HG02623 (cell line): ENCODE data around the gene KRTAP9-6.
"Not testable (repeated sequence)": the region's sequence is repeated elsewhere in the genome, so short reads cannot be mapped to it uniquely, and the experiment has no call there.

Source experiments
- ATAC-seq: cut with Tn5 transposase; IDR thresholded peaks from one replicate; pipeline ENCODE4 v1.9.1; 2021; ENCODE audit warnings: moderate library complexity; ENCODE audit not compliant: unreplicated experiment

Gene KRTAP9-6

GRCh38 chr17:41271323-41271722 is 6.1 kb downstream of the KRTAP9-6 start:
- not testable (repeated sequence) for ATAC-seq

DNA sequence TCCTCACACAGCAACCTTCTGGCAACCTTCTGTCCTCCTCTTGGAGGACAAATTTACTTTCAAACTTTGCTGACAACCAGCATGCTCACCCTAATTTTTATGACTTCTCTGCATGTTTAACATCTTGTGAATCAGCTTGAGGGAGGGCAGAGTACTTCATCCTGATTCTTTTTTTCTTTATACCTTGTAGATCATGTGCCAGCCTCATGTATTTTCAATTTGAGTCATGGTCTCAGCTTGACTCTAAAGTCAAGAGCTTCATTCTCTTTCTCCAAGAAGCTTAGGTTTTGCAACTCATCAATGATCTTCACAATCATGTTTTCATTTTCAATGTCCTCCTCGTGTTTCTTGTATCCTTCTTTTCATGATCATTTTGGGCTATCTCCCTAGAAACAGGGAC is 6.7 kb downstream of the KRTAP9-6 start:
- ATAC-seq = no peak

DNA sequence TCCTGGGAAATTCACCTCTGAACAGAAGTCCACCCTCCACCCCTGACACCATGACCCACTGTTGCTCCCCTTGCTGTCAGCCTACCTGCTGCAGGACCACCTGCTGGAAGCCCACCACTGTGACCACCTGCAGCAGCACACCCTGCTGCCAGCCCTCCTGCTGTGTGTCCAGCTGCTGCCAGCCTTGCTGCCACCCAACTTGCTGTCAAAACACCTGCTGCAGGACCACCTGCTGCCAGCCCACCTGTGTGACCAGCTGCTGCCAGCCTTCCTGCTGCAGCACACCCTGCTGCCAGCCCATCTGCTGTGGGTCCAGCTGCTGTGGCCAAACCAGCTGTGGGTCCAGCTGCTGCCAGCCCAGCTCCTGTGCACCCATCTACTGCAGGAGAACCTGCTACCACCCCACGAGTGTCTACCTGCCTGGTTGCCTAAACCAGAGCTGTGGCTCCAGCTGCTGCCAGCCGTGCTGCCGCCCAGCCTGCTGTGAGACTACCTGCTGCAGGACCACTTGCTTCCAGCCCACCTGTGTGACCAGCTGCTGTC is 10.5 kb downstream of the KRTAP9-6 start, which contains the start of gene KRTAP9-7:
Gene KRTAP9-7 (plus strand): TSS at position 51 of the 543 bp plus-strand sequence. CDS start 0 bp downstream, at position 51.
- not testable (repeated sequence) for ATAC-seq

DNA sequence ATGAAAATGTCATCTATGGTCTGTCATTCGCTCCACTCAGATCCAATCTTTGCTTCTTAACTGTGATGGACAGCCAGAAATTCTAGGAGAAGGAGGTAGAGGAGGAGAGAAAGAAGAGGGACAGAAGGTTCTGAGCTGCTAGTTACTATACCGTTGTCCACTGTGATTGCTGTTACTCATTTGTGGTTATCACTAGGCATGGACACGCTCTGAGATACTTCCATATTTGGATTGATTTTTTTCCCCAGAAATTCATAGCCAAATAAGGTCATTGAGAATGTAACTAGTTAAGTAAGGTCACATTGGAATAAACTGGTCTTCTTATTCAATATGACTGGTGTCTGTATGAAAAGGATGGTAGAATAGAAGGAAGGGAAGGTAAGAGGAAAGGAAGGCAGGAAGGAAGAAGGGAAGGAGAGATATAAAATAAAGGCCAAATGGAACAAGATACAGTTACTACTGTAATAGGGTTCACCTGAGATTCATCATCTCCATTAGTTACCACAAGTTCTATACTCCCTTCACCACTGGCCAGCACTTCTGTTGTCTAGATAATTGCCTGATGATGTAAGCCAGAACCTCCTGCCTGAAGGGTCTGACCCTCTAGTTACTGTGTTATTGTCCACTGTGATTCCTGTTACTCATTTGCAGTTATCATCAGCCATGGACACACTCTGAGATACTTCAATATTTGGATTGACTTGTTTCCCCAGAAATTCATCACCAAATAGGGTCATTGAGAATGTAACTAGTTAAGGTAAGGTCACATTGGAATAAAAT is 13.2 kb downstream of the KRTAP9-6 start:
- no peak for ATAC-seq

- no peak for ATAC-seq
These were observed 18.9 kb downstream of the KRTAP9-6 start for GRCh38 chr17:41284043-41284442.

- no peak for ATAC-seq
These were observed 19.4 kb downstream of the KRTAP9-6 start for GRCh38 chr17:41284546-41284945.

GRCh38 chr17:41287050-41287449 is 21.9 kb downstream of the KRTAP9-6 start:
- ATAC-seq = no peak

GRCh38 chr17:41294016-41294415 is 28.8 kb downstream of the KRTAP9-6 start:
- no peak for ATAC-seq

DNA sequence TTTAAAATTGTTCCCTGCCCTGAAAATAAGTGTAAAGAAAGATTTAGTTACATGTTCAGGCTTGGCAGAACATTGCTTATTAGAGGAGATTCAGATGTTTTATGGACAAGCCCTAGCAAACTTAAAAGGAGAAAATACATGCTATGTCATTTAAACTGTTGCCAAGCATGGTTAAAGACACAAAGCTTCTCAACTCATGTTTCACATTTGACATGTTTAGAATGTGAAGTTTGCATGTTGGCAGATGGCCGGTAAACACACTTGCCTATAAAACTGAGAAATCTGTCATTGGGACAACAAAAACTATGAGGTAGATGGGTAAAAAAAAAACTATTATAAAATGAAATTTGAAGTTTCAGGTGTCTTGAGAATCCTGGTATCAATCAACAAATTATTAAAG is 31.7 kb downstream of the KRTAP9-6 start:
- no peak for ATAC-seq

DNA sequence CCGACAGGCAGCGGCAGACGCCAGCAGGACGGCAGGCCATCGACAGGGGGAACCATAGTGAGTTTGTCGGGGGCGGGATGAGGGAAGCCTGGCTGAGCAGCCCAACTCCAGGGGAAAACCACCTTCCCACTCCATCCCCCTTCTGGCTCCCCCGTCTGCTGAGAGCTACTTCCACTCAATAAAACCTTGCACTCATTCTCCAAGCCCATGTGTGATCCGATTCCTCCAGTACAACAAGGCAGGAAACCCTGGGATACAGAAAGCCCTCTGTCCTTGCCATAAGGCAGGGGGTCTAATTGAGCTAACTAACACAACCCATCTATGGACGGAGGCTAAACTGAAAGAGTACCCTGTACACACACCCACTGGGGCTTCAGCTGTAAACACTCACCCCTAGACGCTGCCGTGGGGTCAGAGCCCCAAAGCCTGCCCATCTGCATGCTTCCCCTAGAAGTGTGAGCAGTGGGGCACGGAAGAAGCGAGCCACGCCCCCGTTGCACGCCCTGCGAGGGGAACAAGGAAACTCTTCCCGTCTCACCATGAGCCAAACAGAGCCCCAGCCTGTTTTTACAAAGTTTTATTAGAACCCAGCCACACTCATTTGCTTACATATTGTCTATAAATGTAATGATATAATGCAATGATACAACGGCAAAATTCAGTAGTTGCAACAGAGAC is 33.4 kb downstream of the KRTAP9-6 start:
- no peak for ATAC-seq

DNA sequence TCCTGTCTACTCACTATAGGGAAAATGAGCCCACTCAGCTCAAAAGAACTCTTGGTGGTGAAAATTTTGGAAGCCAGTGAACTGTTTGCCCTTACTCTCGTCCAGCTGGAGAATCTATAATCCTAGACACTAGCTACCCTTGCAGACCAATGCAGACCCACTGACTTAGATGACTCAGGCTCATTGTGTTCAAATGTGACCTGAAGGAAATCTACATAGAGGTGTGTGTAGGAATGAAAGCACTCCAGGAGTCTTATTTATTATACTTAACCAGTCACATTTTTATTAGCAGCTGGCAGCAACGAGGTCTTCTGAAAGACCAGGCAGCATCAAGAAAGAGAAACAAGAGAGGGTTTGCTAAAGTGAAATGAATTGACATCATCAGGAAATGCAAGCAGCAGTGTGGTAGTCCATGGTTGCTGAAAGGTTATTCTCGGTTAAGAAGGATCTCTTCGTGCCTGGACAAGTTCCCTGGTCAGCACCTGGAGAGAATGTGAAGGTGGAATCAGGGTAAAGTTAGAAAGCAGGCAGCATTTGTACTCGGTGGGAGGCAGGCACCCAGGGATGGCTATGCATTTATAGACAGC is 36.1 kb downstream of the KRTAP9-6 start:
- no peak for ATAC-seq

- no peak for ATAC-seq
These were observed 37.0 kb downstream of the KRTAP9-6 start, which contains the start of gene KRTAP29-1 for GRCh38 chr17:41301916-41302901. KRTAP29-1 (minus strand) TSS chr17:41302851; CDS start chr17:41302851, 0 bp downstream.

DNA sequence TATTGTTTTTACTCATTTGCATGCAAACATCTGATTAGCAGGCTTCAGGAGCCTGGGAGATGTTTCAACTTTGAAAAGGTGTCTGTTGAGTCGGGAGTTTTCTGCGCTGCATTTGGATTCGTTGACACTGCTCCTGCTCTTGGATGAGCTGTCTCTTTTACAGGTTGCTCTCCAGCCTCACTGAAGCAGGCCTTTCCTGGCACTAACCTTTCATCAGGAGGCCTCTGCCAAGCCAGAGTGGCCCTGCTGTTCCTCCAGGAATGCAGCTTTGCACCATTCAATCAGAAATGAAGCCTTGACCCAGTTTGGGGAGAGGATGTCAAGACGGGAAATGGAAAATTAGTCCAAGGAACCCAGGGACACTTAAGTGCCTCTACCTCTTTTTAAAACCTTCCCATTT is 37.8 kb downstream of the KRTAP9-6 start:
- no peak for ATAC-seq

- ATAC-seq = no peak
These were observed 38.9 kb downstream of the KRTAP9-6 start for GRCh38 chr17:41304091-41304490.

- no peak for ATAC-seq
These were observed 42.5 kb downstream of the KRTAP9-6 start for GRCh38 chr17:41307647-41308046.

GRCh38 chr17:41308251-41308917 is 43.2 kb downstream of the KRTAP9-6 start:
- no peak for ATAC-seq

DNA sequence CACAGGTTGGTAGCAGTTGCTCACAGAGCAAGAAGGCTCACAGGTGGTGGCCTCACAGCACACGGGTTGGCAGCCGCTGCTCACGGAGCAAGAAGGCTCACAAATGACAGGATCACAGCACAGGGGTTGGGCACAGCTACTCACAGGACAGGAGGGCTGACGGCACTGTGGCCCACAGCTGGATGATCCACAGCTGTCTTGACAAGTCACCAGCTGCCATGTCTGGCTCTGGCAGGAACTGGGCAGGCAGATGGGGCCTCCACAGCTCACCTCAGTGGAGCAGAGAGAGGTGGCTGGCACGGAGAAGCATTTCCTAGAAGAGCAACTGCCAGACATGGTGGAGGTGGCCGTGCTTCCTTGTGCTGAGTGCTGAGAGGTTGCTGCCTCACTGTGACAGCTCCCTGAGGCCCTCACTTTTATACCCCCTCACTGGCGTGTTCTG is 43.8 kb downstream of the KRTAP9-6 start, which contains the start of gene KRTAP16-1:
Gene KRTAP16-1 (minus strand): TSS at position 392 of the 442 bp plus-strand sequence. CDS start 56 bp downstream, at position 336.
- no peak for ATAC-seq

DNA sequence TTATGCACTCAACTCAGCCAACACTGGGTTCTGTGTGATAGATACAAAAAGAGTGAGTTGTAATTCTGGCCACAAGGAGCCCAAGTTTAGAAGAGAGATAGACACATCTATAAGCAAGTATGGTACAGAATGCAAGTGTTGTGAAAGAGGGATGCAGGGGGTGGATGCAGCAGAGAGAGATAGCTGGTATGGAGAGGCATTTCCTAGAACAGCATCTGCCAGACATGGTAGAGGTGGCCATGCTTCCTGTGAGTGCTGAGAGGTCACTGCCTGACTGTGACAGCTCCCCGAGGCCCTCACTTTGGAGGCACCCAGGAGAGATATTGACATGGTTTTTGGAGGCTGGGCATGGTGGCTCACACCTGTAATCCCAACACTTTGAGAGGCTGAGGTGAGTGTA is 45.9 kb downstream of the KRTAP9-6 start:
- ATAC-seq = no peak

DNA sequence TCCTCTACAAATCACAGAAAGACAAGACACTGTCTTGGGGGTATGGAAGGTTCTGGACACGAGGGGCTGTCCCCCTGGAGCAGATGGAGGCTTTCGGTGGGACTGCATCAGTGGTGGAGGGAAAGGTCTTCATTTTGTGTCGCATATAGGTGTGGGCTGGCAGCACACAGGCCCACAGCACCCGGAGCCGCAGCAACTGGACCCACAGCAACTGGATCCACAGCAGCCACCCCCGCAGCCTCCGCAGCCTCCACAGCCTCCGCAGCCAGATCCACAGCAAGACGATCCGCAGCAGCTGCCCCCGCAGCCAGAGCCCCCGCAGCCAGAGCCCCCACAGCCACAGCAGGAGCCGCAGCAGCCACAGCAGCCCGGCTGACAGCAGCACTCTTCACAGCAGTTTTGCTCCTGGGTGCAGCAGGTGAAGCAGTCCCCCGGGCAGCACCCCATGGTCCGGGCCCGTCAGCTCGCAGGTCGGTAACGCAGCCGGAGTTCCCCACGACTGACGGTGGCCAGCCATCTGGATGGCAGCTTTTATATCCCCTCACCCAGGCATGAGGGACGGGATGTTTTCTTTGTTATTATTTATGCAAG is 50.1 kb downstream of the KRTAP9-6 start, which contains the start of gene KRTAP17-1:
Gene KRTAP17-1 (minus strand): TSS at position 507 of the 591 bp plus-strand sequence. CDS start 60 bp downstream, at position 447.
- no peak for ATAC-seq
